Activated CD8-positive, alpha-beta memory T cell treated with anti-CD3 and anti-CD28 coated beads, Interleukin-2, amount 10 ng/mL, durations not matched to agents 7 days and 5 days (primary cell): ENCODE data around the gene NKTR. TPM values are rescaled to one million over a fixed set of nuclear protein-coding genes. Genes with fewer than 3 reads are reported as not detected.
"Not testable (repeated sequence)": the region's sequence is repeated elsewhere in the genome, so short reads cannot be mapped to it uniquely, and the experiment has no call there.

Source experiments
- ATAC-seq: fragments of 150-1000 bp; cut with Tn5 transposase; one replicate; pipeline ENCODE4 v1.10.0; 2021; ENCODE audit warnings: moderate library complexity
- CTCF ChIA-PET: fragments of 350-600 bp; sonication (Branson Sonifier 250); formaldehyde crosslinking; loops from one replicate; lab custom pipeline; 2021; ENCODE audit warnings: antibody characterized with exemption; lab: Charles Lee
- DNase-seq: peaks from one replicate; pipeline ENCODE4 v3.0.0-alpha.2; 2020
- H3K27ac Mint-ChIP-seq: one replicate; pipeline ENCODE4 v1.8.0; 2021; ENCODE audit warnings: mild to moderate bottlenecking, mixed read lengths
- H3K27me3 Mint-ChIP-seq: one replicate; pipeline ENCODE4 v1.8.0; 2021; ENCODE audit warnings: mixed read lengths
- H3K36me3 Mint-ChIP-seq: one replicate; pipeline ENCODE4 v1.8.0; 2021; ENCODE audit warnings: mild to moderate bottlenecking, mixed read lengths
- H3K4me1 Mint-ChIP-seq: one replicate; pipeline ENCODE4 v1.8.0; 2021; ENCODE audit warnings: mixed read lengths
- H3K4me3 Mint-ChIP-seq: one replicate; pipeline ENCODE4 v1.8.0; 2021; ENCODE audit warnings: mild to moderate bottlenecking, moderate library complexity, mixed read lengths
- H3K9me3 Mint-ChIP-seq: one replicate; pipeline ENCODE4 v1.8.0; 2022; ENCODE audit warnings: low read depth, mixed read lengths
- total RNA-seq, 2 experiments: library from RNA; stranded (reverse); gene quantifications; one replicate each; pipeline ENCODE4 v1.2.3, GENCODE V29; 2021

Gene NKTR
- 100 to 1,000 TPM in 1 of 2 experiments, 10 to 100 TPM in 1; 76.0 to 120 TPM for total RNA-seq

GRCh38 chr3:42600111-42600957, at the start of gene NKTR:
NKTR (plus strand) TSS chr3:42600686; CDS start chr3:42601007, 321 bp downstream.
- H3K27ac Mint-ChIP-seq: peak within 1 kb of the TSS; percentile 99

GRCh38 chr3:42552830-42553229, 47.7 kb upstream of the NKTR start:
- peaks cover 43% of the 10 kb centered on the region for H3K36me3 Mint-ChIP-seq

More at GRCh38 chr3:42600111-42600957, at the start of gene NKTR:
- ATAC-seq (peak; percentile 89), DNase-seq (peak; percentile 100)
- H3K4me3 Mint-ChIP-seq: peak within 1 kb of the TSS; percentile 87
- H3K36me3 Mint-ChIP-seq: peaks cover 45% of the 10 kb centered on the region
- peaks cover 25% of the 10 kb centered on the region for H3K4me1 Mint-ChIP-seq
- no peaks in the 10 kb centered on the region for H3K27me3 Mint-ChIP-seq
- no peaks in the 10 kb centered on the region for H3K9me3 Mint-ChIP-seq
- CTCF ChIA-PET: interaction anchor here (0.8 to 4.2 kb wide), 11 partner anchors 10 to 99 kb away, joined by 3 to 27 read pairs (median 6); partner anchors contain the start of genes SEC22C and SS18L2

GRCh38 chr3:42556089-42556632, 44.3 kb upstream of the NKTR start:
- H3K4me3 Mint-ChIP-seq: peak overlapping the region; percentile 24
- ATAC-seq (peak; percentile 96), DNase-seq (peak; percentile 79)
- CTCF ChIA-PET: no interaction called here
- peaks cover 26% of the 10 kb centered on the region for H3K4me1 Mint-ChIP-seq
- H3K9me3 Mint-ChIP-seq: no peaks in the 10 kb centered on the region
- peak overlapping the region; percentile 95 for H3K27ac Mint-ChIP-seq
- H3K36me3 Mint-ChIP-seq: peaks cover 51% of the 10 kb centered on the region
- H3K27me3 Mint-ChIP-seq: no peaks in the 10 kb centered on the region

More at GRCh38 chr3:42552830-42553229, 47.7 kb upstream of the NKTR start:
- no peak overlapping the region for H3K4me3 Mint-ChIP-seq
- H3K27me3 Mint-ChIP-seq: no peaks in the 10 kb centered on the region
- H3K9me3 Mint-ChIP-seq: no peaks in the 10 kb centered on the region
- CTCF ChIA-PET: interaction anchor here (1.2 to 3.6 kb wide), 5 partner anchors 12 to 306 kb away, joined by 4 to 18 read pairs (median 6); partner anchors contain the start of genes NKTR and VIPR1
- DNase-seq (no peak), ATAC-seq (no peak)
- H3K4me1 Mint-ChIP-seq: peaks cover 27% of the 10 kb centered on the region
- H3K27ac Mint-ChIP-seq: no peak overlapping the region

- Mint-ChIP-seq H3K4me1 (peaks cover 26% of the 10 kb centered on the region), H3K27ac (peak overlapping the region; percentile 95), H3K4me3 (peak overlapping the region; percentile 24), H3K36me3 (peaks cover 53% of the 10 kb centered on the region)
- not testable (repeated sequence) for H3K27me3 Mint-ChIP-seq, H3K9me3 Mint-ChIP-seq, DNase-seq, ATAC-seq
- CTCF ChIA-PET: interaction anchor here (2.5 kb wide), 1 partner anchor 9 kb away, joined by 15 read pairs; no protein-coding TSS in a partner anchor
Observed at GRCh38 chr3:42556817-42557216, 43.7 kb upstream of the NKTR start.

GRCh38 chr3:42557854-42558253, 42.6 kb upstream of the NKTR start:
- Mint-ChIP-seq H3K4me3 (no peak overlapping the region), H3K9me3 (no peaks in the 10 kb centered on the region), H3K27ac (no peak overlapping the region), H3K4me1 (peaks cover 26% of the 10 kb centered on the region), H3K27me3 (no peaks in the 10 kb centered on the region), H3K36me3 (peaks cover 47% of the 10 kb centered on the region)
- CTCF ChIA-PET: interaction anchor here (2.5 kb wide), 2 partner anchors 10 to 32 kb away, joined by 9 to 15 read pairs; partner anchors contain the start of gene SS18L2
- ATAC-seq (no peak), DNase-seq (peak; percentile 54)

GRCh38 chr3:42562047-42562907, 38.2 kb upstream of the NKTR start:
- no peak overlapping the region for H3K4me3 Mint-ChIP-seq
- H3K27ac Mint-ChIP-seq: peak overlapping the region; percentile 20
- CTCF ChIA-PET: no interaction called here
- no peaks in the 10 kb centered on the region for H3K27me3 Mint-ChIP-seq
- DNase-seq (no peak), ATAC-seq (no peak)
- H3K4me1 Mint-ChIP-seq: peaks cover 6% of the 10 kb centered on the region
- H3K9me3 Mint-ChIP-seq: no peaks in the 10 kb centered on the region
- H3K36me3 Mint-ChIP-seq: peaks cover 29% of the 10 kb centered on the region

- peaks cover 42% of the 10 kb centered on the region for H3K36me3 Mint-ChIP-seq
- CTCF ChIA-PET: no interaction called here
- no peak for ATAC-seq
Observed at GRCh38 chr3:42569593-42570142, 30.8 kb upstream of the NKTR start.

GRCh38 chr3:42572278-42572677, 28.2 kb upstream of the NKTR start:
- CTCF ChIA-PET: interaction anchor here (0.7 to 1.3 kb wide), 6 partner anchors 11 to 185 kb away, joined by 3 to 5 read pairs (median 4); partner anchors contain the start of gene SS18L2
- Mint-ChIP-seq H3K9me3 (peaks cover 6% of the 10 kb centered on the region), H3K27me3 (no peaks in the 10 kb centered on the region), H3K4me1 (peaks cover 8% of the 10 kb centered on the region), H3K27ac (no peak overlapping the region), H3K4me3 (no peak overlapping the region), H3K36me3 (peaks cover 53% of the 10 kb centered on the region)
- ATAC-seq (peak; percentile 27), DNase-seq (no peak)

More at GRCh38 chr3:42569593-42570142, 30.8 kb upstream of the NKTR start:
- H3K9me3 Mint-ChIP-seq: peaks cover 4% of the 10 kb centered on the region
- DNase-seq: no peak
- H3K27me3 Mint-ChIP-seq: no peaks in the 10 kb centered on the region
- no peak overlapping the region for H3K27ac Mint-ChIP-seq
- H3K4me3 Mint-ChIP-seq: no peak overlapping the region
- H3K4me1 Mint-ChIP-seq: peaks cover 2% of the 10 kb centered on the region

- H3K27me3 Mint-ChIP-seq: no peaks in the 10 kb centered on the region
- H3K4me1 Mint-ChIP-seq: peaks cover 26% of the 10 kb centered on the region
- ATAC-seq (no peak), DNase-seq (no peak)
- no peak overlapping the region for H3K27ac Mint-ChIP-seq
- H3K36me3 Mint-ChIP-seq: peaks cover 63% of the 10 kb centered on the region
- CTCF ChIA-PET: interaction anchor here (1.4 kb wide), 1 partner anchor 62 kb away, joined by 3 read pairs; no protein-coding TSS in a partner anchor
- peaks cover 6% of the 10 kb centered on the region for H3K9me3 Mint-ChIP-seq
- H3K4me3 Mint-ChIP-seq: no peak overlapping the region
Observed at GRCh38 chr3:42575137-42575741, 25.2 kb upstream of the NKTR start.

- no peak for DNase-seq
- H3K36me3 Mint-ChIP-seq: peaks cover 53% of the 10 kb centered on the region
- no peak for ATAC-seq
- CTCF ChIA-PET: no interaction called here
- H3K4me1 Mint-ChIP-seq: peaks cover 43% of the 10 kb centered on the region
- H3K27ac Mint-ChIP-seq: no peak overlapping the region
- H3K4me3 Mint-ChIP-seq: no peak overlapping the region
- H3K27me3 Mint-ChIP-seq: no peaks in the 10 kb centered on the region
- H3K9me3 Mint-ChIP-seq: peaks cover 6% of the 10 kb centered on the region
Observed at GRCh38 chr3:42578054-42578453, 22.4 kb upstream of the NKTR start.

GRCh38 chr3:42579346-42579745, 21.1 kb upstream of the NKTR start:
- Mint-ChIP-seq H3K4me1 (peaks cover 51% of the 10 kb centered on the region), H3K36me3 (peaks cover 41% of the 10 kb centered on the region)
- not testable (repeated sequence) for H3K27ac Mint-ChIP-seq, DNase-seq, H3K4me3 Mint-ChIP-seq, H3K27me3 Mint-ChIP-seq, H3K9me3 Mint-ChIP-seq, ATAC-seq
- CTCF ChIA-PET: interaction anchor here (1.1 kb wide), 1 partner anchor 32 kb away, joined by 6 read pairs; no protein-coding TSS in a partner anchor

- Mint-ChIP-seq H3K9me3 (no peaks in the 10 kb centered on the region), H3K27me3 (no peaks in the 10 kb centered on the region), H3K4me1 (peaks cover 51% of the 10 kb centered on the region), H3K36me3 (peaks cover 26% of the 10 kb centered on the region), H3K27ac (peak overlapping the region; percentile 69), H3K4me3 (peak overlapping the region; percentile 89)
- CTCF ChIA-PET: interaction anchor here (0.6 to 3.1 kb wide), 8 partner anchors 12 to 163 kb away, joined by 3 to 26 read pairs (median 4); partner anchors contain the start of gene NKTR
- ATAC-seq: no peak
- no peak for DNase-seq
Observed at GRCh38 chr3:42581400-42581708, 19.1 kb upstream of the NKTR start.
